SU-DHL-6 (cell line): ENCODE results near the gene MBLAC2.

Experiments
- H2AFZ ChIP-seq: fragments of 200-600 bp; sonication (generic); 2 replicates; pipeline ENCODE4 v1.6.1; 2014; ENCODE audit warnings: low read depth, mild to moderate bottlenecking, moderate library complexity, mixed read lengths, antibody characterized with exemption, low read length; ENCODE audit not compliant: severe bottlenecking
- H3F3A ChIP-seq: fragments of 200-600 bp; shearing (Covaris generic); 2 replicates; pipeline ENCODE4 v1.6.0; 2016; ENCODE audit warnings: antibody characterized with exemption, mild to moderate bottlenecking; ENCODE audit not compliant: insufficient read depth
- H3K27ac ChIP-seq: fragments of 200-600 bp; sonication (generic); 2 replicates; pipeline ENCODE4 v1.5.1; 2016; ENCODE audit warnings: low read depth, mild to moderate bottlenecking, low read length, moderate library complexity, mixed read lengths
- H3K27me3 ChIP-seq: fragments of 200-600 bp; sonication (generic), shearing (Covaris generic); 2 replicates; pipeline ENCODE4 v1.6.0; 2014; ENCODE audit warnings: mild to moderate bottlenecking, low read length
- H3K36me3 ChIP-seq: fragments of 200-600 bp; sonication (generic); 2 replicates; pipeline ENCODE4 v1.6.1; 2014; ENCODE audit warnings: mild to moderate bottlenecking, low read length, mixed read lengths
- H3K4me2 ChIP-seq: fragments of 300-600, 200-600 bp; shearing (Covaris generic), sonication (generic); 2 replicates; pipeline ENCODE4 v1.6.0; 2014; ENCODE audit warnings: low read length, low read depth, mild to moderate bottlenecking; ENCODE audit not compliant: poor library complexity, severe bottlenecking
- H3K4me3 ChIP-seq: fragments of 200-600 bp; sonication (generic); 2 replicates; pipeline ENCODE4 v1.5.1; 2014; ENCODE audit warnings: antibody characterized with exemption, low read length, mild to moderate bottlenecking, mixed read lengths; ENCODE audit not compliant: insufficient read depth, poor library complexity, severe bottlenecking
- H3K79me2 ChIP-seq: fragments of 200-600 bp; sonication (generic); 2 replicates; pipeline ENCODE4 v1.6.1; 2014; ENCODE audit warnings: mild to moderate bottlenecking, low read length, moderate library complexity; ENCODE audit not compliant: insufficient read depth
- H3K9ac ChIP-seq: fragments of 200-600 bp; sonication (generic); 2 replicates; pipeline ENCODE4 v1.7.0; 2014; ENCODE audit warnings: mild to moderate bottlenecking, low read length
- H3K9me2 ChIP-seq: fragments of 200-600 bp; sonication (generic); replicated peaks from 2 replicates; pipeline ENCODE4 v1.6.1; 2014; ENCODE audit warnings: low read length; ENCODE audit not compliant: insufficient read depth
- H3K9me3 ChIP-seq: fragments of 200-600 bp; sonication (generic); 2 replicates; pipeline ENCODE4 v1.6.1; 2014; ENCODE audit warnings: low read length, mixed read lengths; ENCODE audit not compliant: insufficient read depth
- H4K20me1 ChIP-seq: fragments of 200-600 bp; sonication (generic); 2 replicates; pipeline ENCODE4 v1.6.1; 2014; ENCODE audit warnings: low read depth, mild to moderate bottlenecking, antibody characterized with exemption, low read length, moderate library complexity, mixed read lengths
- CTCF ChIP-seq: fragments of 200-600 bp; sonication (generic); IDR thresholded peaks from one replicate; pipeline ENCODE4 v1.5.1; 2017; ENCODE audit warnings: antibody characterized with exemption, mild to moderate bottlenecking, low read length, moderate library complexity; ENCODE audit not compliant: insufficient read depth, poor library complexity, severe bottlenecking
- EZH2phosphoT487 ChIP-seq: fragments of 200-600 bp; sonication (generic), shearing (Covaris generic); conservative IDR thresholded peaks from 2 replicates; pipeline ENCODE4 v1.6.1; 2018; ENCODE audit warnings: mild to moderate bottlenecking, antibody characterized with exemption, low read length, moderate library complexity, mixed read lengths

The MBLAC2 gene

GRCh38 chr5:90494043-90494442 is 19.5 kb upstream of the MBLAC2 start:
- no peak overlapping the region for H3K4me3 ChIP-seq
- no peak overlapping the region for H3K4me2 ChIP-seq
- no peak overlapping the region for H3K9ac ChIP-seq
- H3K36me3 ChIP-seq: peaks cover 44% of the 10 kb centered on the region
- H3K79me2 ChIP-seq: no peaks in the 10 kb centered on the region
- H3K9me2 ChIP-seq: no peaks in the 10 kb centered on the region
- H2AFZ ChIP-seq: no peak overlapping the region
- no peak overlapping the region for H3K27ac ChIP-seq
- no peak for TF ChIP-seq EZH2phosphoT487
- no peaks in the 10 kb centered on the region for H3K27me3 ChIP-seq
- H4K20me1 ChIP-seq: no peaks in the 10 kb centered on the region
- no peaks in the 10 kb centered on the region for H3F3A ChIP-seq
- H3K9me3 ChIP-seq: no peaks in the 10 kb centered on the region

GRCh38 chr5:90488791-90489190 is 14.2 kb upstream of the MBLAC2 start:
- TF ChIP-seq EZH2phosphoT487: no peak
- TF ChIP-seq CTCF: no peak
- Histone ChIP-seq H3K27me3 (no peaks in the 10 kb centered on the region), H3F3A (no peaks in the 10 kb centered on the region), H3K36me3 (peaks cover 41% of the 10 kb centered on the region), H3K79me2 (peaks cover 2% of the 10 kb centered on the region; the same call in 1 of the 2 replicates), H2AFZ (no peak overlapping the region), H3K9ac (no peak overlapping the region), H3K4me3 (no peak overlapping the region), H3K9me2 (no peaks in the 10 kb centered on the region), H3K4me2 (no peak overlapping the region), H4K20me1 (no peaks in the 10 kb centered on the region), H3K9me3 (no peaks in the 10 kb centered on the region), H3K27ac (no peak overlapping the region)

GRCh38 chr5:90484540-90484939 is 10.0 kb upstream of the MBLAC2 start:
- TF ChIP-seq CTCF: no peak
- no peak for TF ChIP-seq EZH2phosphoT487
- Histone ChIP-seq H3K27me3 (no peaks in the 10 kb centered on the region), H3F3A (no peaks in the 10 kb centered on the region), H3K36me3 (peaks cover 24% of the 10 kb centered on the region; the same call in 1 of the 2 replicates), H2AFZ (no peak overlapping the region), H3K4me3 (no peak overlapping the region), H3K4me2 (no peak overlapping the region), H3K79me2 (peaks cover 33% of the 10 kb centered on the region), H4K20me1 (no peaks in the 10 kb centered on the region), H3K9me2 (no peaks in the 10 kb centered on the region), H3K9me3 (no peaks in the 10 kb centered on the region), H3K27ac (no peak overlapping the region), H3K9ac (no peak overlapping the region)

- TF ChIP-seq CTCF: no peak
- no peak for TF ChIP-seq EZH2phosphoT487
- H3K79me2 ChIP-seq: peaks cover 35% of the 10 kb centered on the region
- H3K4me2 ChIP-seq: no peak overlapping the region
- no peak overlapping the region for H2AFZ ChIP-seq
- no peak overlapping the region for H3K27ac ChIP-seq
- H3K9me2 ChIP-seq: no peaks in the 10 kb centered on the region
- no peak overlapping the region for H3K4me3 ChIP-seq
- no peaks in the 10 kb centered on the region for H3K27me3 ChIP-seq
- H3K9ac ChIP-seq: no peak overlapping the region
- peaks cover 24% of the 10 kb centered on the region; the same call in 1 of the 2 replicates for H3K36me3 ChIP-seq
- H3K9me3 ChIP-seq: no peaks in the 10 kb centered on the region
- no peaks in the 10 kb centered on the region for H4K20me1 ChIP-seq
- no peaks in the 10 kb centered on the region for H3F3A ChIP-seq
Observed at GRCh38 chr5:90483206-90483605, 8.6 kb upstream of the MBLAC2 start.
